HG03025 (cell line): ENCODE data around the gene BAIAP3.

ENCODE experiments used
- ATAC-seq: cut with Tn5 transposase; IDR thresholded peaks from one replicate; pipeline ENCODE4 v1.9.1; 2021; ENCODE audit warnings: mild to moderate bottlenecking, moderate library complexity; ENCODE audit not compliant: unreplicated experiment, low FRiP score

Gene BAIAP3

DNA sequence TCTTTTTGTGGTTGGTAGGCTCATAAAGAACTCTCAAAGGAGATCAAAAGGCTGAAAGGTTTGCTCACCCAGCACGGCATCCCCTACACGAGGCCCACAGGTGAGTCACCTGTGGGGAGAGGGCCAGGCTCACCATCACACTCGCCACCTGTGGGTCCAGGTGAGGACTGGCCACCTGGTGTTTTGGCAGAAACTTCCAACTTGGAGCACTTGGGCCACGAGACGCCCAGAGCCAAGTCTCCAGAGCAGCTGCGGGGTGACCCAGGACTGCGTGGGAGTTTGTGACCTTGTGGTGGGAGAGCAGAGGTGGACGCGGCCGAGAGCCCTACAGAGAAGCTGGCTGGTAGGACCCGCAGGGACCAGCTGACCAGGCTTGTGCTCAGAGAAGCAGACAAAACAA is 29.4 kb downstream of the BAIAP3 start:
- ATAC-seq = no peak

DNA sequence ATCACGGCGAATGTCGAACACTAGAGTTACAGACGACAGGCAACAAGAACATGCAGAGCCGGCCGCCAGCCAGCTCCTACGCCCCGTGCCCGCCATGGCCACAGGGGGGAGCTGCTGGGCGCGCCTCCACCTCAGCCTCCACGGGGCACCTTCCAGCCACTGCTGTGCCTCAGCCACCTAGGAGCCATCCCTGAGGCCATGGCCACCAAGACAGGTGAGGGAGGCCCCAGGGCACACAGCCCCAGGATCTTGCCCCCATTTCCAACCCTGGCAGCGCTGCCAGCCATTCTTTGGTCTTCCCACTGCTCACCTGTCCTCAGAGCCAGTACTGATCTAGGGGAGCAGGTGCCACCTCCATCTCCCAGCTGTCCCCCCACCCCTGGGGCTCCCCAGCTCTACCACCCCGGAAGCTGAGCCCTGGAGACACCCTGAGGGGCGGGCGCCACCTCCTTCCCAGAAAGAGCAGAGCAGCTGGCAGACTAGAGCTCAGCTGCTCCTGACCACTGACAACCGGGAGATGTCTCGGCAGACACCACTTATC is 30.1 kb downstream of the BAIAP3 start:
- ATAC-seq = no peak

DNA sequence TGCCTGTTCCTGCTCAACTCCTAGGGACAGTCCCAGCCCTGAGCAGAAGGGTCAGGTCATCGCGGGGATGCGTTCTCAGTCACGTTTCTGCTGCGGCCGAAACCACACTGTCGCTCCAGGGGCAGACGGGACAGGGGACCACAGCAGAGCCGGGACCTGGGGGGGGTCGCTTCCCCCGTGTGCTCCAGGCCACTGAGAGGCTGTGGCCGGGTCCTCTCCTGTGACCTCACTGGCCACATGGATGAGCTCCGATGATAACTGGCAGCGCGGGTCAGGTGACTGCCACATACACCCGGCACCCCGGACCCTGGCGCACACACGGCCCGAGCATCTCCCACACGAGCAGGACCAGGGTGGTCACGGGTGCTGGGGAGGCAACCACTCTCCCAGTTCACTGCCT is 31.1 kb downstream of the BAIAP3 start:
- ATAC-seq = no peak

DNA sequence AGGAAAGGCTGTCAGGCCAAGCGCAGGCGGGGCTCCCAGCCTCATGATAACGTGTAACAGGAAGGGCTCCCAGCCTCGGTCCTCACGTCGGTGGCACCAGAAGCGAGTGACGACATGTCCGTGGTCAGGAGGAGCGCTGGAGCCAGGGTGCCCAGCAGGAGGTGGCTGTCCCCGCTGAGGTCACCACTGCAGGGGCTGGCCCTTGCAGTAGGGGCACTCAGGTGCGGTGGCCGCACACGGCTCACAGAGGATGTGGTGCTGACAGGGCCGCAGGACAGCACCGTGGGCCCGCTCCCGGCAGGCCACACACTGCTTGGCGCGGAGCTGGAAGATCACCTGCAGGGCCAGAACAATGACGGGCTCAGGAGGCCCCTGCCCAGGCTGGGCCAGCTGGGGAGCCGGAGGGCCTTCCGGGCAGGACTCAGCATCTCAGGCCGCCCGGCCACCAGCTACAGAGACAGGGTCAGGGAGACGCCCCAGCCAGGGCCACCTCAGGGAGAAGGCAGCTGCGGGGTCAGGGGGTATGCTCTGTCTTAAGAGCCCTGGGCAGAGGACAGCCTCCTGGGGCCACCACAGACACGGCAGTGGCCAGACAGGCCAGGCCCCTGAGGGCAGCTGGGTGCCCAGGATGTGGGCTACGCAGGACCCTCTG is 32.7 kb downstream of the BAIAP3 start:
- no peak for ATAC-seq

DNA sequence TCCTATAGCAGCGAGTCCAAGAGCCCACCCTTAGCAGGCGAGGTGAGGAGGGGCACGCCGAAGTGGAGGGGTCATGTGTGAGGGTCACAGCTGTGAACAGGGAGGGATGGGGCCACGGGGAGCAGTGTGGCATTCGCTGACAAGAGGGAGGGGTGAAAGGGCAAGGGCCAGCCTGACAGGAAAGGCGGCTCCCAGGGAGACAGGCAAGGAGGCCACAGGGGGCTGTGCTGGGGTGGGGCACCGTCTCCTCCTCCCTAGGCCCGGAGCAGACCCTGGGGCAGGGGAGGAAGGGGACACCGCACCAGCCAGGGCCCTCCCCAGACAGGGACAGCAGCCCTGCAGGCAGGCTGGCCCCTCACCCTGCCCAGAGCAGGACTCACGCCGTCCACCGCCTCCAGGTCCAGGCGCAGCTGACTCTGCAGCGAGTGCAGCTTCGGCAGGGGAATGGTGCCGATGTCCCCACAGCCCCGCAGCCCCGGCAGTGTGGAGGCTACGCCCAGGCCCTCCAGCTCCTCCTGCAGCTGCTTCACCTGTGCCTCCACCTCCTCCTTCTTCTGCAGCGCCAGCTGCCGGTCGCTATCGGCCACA is 33.4 kb downstream of the BAIAP3 start:
- no peak for ATAC-seq

DNA sequence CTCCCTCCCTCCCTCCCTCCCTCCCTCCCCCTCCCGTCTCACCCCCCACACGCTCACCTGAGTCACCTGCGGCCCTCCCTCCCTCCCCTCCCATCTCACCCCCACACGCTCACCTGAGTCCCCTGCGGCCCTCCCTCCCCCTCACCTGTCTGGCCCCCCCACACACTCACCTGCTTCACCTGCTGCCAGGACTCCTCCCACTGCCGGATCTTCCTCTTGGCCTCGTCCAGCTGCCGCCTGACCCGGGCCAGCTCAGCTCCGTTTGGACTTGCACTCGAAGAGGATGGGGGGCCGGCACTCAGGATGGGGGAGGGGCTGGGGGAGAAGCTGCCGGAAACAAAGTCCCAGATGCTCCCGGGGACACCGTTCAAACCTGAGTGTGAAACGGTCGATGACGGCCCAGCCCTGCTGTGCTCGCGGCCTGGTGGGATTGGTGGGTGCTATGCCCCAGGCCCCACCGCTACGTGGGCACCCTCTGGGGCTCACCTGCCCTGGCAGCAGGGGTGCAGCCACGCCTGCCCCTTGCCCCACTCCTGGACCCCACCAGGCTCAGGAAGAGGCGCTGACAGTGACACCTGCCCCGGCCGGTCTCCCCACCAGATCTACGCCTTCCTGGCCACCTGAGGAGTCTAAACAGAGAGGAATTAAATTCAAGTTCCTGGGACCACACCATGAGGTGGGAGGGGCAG is 34.2 kb downstream of the BAIAP3 start:
- ATAC-seq = no peak

DNA sequence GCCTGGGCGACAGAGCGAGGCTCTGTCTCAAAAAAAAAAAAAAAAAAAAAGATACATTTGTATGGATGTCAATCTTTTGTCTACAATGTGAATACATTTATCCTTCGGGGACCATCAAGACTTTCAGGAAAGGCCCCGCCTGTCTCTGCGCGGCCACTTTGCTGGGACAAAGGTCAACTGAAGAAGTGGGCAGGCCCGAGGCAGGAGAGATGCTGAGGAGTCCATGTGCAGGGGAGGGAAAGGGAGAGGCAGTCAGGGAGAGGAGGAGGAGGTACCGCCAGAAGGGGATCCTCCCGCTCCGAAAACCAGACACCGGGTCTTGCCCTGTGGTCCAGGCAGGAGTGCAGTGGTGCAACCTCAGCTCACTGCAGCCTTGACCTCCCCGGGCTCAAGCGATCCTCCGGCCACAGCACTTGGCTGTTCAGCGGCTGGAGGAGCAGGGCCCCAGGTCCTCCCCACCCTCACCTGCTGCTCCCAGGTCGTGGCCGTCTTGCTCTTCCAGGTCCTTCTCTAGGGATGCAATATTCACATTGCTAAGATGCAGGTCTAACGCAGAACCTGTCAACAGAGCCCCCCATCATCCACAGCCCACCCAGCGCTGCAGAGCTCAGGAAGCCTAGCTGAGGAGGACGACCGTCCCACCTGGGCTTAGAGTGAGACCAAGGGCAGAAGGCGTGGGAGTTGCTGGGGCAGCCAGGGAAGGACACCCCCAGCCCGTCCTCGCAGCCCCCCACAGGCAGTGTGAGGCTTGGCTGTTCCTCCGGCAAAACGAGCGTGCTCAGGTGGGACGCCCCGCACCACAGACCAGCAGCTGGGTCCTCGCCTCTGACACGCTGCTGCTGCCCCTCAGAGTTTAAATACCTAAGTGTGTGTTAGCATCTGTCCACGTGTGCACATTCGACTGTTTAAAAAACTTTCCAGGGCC is 37.9 kb downstream of the BAIAP3 start:
- ATAC-seq = no peak

DNA sequence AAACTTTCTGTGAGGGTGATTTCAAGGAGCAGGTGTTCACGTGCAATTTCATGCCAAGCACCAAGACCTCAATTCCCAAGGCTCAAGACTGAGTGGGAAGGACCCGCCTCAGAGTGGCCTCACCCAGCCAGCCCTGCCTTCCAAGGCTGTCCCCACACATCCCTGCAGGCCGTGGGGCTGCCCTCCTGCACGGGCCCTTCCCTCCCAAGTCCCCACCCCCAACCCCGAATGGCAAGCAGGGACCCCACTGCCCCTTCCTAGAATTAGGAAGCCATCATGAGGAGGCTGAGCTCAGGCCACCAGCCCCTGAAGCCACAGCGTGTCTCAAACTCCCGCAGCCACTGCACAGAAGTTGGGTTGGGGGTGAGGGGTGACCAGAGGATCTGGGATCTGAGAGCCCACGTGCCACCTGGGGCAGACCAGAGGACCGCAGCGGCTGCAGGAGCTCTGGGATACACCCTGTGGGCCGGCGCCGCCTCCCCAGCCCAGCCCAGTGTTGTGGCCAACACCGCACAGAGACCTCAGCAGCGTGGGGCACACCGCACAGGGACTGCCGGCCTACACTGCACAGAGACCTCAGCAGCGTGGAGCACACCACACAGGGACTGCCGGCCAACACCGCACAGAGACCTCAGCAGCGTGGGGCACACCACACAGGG is 39.0 kb downstream of the BAIAP3 start:
- no peak for ATAC-seq

DNA sequence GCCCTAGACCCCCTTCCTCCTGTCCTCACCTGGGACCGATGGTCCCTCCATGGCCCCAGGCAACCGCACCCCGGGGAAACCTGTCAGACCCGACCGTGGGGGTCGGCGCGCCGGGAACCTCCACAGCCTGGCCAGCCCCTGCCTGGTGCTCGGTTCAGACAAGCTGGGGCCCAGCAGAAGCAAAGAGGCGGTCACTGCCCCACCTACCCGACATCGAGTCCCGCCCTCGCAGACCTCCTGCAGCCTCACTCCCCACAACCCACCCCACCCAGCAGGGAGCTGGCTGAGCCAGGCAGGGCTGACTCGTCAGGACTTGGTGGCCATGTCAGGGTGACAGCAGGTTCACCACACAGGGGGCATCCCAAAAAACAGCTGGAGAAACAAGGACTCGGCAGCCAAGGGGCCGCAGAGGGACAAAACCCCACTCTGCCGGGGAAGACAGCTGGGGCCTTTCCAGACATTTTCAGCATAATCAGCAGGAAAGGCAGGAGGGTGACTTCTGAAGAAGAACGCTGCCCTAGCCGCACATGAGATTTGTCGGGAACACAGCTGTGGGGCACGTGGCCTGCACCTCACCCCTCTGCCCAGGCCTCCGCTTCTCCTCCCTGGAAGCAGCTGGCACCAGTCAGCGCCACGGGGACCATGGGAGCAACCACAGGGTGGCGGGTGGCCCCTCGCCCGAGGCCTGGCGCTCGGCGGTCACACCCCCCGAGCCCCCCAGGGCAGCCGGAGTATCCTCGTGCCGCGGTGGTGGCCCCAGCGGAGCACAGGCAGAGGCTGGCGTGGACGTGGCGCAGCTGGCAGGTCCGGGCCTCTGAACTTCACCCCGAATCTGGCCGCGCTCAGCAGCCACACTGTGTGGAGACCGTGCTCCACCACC is 41.2 kb downstream of the BAIAP3 start:
- no peak for ATAC-seq

DNA sequence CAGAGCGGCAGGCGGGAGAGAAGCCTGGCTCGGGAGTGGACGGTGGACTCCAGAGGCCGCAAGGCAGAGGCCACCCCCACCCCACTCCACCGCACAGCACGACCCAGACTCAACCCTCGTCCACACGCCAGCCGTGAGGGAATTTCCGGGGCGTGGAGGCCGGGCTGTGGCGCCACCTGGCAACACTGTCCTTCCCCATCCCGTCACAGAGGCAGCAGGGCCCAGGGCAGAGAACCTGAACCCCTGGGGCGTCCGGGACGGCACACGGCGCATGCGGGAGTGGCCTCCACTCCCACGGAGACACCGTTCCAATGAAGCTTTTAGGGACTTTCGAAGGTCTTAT is 41.8 kb downstream of the BAIAP3 start:
- no peak for ATAC-seq

DNA sequence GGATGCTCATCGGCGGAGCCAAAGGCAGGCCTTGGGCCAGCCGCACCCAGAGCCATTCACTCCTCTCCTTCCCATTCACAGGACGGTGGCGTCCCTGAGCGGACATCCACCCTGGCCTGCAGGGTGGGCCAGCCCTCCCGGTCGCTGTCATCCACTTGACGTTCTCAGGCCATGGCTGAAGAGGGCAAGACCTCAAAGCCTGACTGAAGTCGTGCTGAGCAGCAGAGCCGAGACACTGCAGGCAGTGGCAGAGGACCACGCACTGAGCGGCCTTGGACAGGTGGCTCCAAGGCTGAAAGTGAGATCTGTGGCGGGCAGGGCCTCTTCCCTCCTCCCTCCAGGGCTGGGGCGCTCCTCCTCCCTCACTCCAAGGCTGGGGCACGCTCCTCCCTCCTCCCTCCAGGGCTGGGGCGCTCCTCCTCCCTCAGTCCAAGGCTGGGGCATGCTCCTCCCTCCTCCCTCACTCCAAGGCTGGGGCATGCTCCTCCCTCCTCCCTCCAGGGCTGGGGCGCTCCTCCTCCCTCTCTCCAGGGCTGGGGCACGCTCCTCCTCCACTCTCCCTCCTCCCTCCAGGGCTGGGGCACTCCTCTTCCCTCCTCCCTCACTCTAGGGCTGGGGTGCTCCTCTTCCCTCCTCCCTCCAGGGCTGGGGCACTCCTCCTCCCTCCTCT is 42.4 kb downstream of the BAIAP3 start:
- no peak for ATAC-seq

DNA sequence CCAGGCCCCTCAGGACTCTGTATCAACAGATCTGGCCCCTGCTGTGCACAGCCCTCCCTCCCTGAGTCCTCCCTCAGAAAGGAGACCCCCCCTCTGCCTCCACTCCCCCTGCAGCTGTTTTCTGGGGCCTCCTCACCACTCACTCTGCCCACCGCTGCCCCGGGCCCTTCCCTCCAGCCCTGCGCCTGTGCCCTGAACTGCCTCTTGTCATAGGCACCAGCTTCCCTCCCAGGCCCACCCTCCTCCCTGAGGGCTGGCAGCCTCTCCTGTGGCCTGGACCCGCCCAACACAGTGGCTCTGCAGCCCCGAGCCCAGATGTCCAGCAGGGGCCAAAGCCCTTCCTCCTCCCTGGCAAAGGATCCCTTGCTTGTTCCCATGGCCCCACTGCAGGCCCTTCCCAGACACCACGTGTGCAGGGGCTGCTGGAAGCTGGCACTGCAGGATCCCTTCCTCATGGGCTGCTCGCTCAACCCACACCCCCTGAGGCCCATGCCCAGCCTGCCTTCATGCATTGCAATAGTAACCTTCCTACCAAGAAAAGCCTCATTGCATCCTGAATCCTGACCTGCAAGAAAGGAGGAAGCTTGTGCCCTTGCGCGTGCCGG is 44.1 kb downstream of the BAIAP3 start:
- no peak for ATAC-seq

DNA sequence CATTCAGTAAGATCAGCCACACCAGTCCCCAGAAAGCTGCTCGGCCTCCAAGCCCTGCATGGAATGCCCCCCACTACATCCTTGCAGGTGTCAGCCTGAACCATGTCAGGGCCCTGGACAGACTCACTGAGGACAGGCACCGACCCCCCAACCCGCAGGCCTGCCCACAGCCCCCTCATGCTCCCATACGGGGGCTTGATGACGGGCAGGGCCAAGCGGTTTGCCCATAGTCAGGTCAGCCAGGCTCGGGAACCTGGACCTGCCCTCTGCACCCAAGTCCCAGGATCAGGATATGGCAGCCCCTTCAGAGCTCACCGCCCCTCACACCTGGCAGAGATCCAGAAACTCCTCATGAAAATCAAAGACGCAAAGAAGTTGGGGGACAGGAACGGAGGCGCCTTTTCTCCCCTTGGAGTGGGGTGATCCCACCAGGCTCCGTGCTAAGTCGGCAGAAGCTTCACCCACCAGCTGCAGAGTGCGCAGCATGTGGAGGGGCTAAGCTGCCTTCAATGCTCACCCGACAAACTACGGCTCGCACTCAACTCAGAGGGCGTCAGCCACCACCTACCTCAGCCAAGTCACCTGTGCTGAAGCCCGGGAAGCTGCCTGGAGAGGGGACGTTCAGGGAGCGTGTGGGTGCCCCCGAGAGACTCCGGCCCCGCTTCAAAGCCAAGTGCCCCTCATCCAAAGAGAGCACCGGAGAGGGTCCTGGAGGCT is 44.8 kb downstream of the BAIAP3 start:
- ATAC-seq = no peak

DNA sequence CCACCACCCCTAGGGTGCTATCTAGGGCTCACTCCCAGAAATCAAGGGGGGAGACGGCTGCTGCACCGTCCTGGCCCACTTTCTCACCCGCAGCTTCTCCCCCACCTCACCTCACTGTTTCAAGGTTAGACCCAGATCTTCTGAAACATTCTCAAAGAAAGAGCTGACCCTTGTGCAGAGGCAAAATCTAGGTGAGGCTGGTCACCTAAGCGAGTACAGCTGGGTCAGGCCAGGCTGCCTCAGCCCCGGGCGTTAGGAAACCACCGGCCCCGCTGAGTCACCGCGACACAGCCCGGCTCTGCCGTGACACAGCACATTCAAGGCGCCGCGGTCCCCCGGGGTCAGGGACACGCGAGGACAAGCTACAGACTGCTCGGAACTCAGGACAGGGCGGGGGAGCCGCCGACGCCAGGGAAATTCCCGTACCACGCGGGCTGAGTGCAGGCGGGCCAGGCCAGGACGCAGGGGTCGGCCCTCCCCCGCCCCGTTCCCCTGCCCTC is 45.4 kb downstream of the BAIAP3 start:
- ATAC-seq = no peak

DNA sequence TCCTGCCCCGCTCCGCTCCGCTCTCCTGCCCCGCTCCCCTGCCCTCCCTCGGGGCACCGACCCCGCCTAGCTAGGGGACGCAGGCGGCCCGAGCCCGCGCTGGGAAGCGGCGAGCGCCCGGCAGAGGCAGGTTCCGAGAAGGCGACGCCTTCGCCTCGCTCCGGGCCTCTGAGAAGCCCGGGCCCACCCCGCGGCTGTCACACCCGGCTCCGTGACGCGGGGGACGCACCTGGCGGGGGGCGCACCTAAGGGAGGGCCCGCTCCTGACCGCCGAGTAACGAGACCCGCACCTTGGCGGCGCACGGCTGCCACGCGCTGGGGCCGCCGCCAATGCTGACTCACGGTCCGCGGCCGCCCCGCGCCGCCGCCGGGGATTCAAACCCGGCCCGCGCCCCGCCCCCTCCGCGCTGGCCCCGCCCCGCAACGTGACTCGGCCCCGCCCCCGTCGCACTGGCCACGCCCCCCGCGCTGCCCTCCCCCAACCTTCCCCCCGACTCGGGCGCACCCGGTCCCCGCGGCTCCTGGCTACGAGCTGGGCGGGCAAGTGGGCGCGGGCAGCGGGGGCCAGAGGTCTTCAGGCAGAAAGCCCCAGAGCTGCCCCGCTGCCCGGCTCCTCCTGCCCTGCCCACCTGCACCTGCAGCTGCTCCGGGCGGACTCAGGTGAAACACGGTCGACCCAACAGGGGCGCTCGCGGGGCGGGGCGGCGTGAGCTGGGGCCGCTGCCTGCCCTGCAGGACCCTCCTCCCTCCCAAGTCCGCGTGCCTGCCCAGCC is 46.0 kb downstream of the BAIAP3 start:
- ATAC-seq = no peak

DNA sequence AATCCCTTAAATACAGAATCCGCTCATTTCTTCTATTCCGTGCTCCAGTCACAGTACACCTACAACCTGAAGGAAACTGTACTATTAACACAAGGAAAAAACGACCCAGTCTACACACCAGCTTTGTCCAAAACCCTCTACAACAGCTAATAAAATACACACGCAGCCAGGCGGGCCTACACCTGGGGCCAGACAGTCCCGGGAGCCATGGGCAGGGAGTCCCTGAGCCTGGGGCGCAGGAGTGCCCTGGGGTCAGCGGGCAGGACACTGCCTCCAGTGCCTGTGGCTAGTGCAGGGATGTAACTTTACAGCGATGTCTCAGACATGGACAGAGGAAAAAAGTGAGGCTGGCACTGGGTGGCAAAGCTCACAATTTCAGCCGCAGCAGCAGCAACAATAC is 46.8 kb downstream of the BAIAP3 start:
- no peak for ATAC-seq
